Hepatocyte (in vitro differentiated cells): ENCODE measurements around the gene SLC1A1. TPM values are rescaled to one million over a fixed set of nuclear protein-coding genes. Genes with fewer than 3 reads are reported as not detected.

Source experiments
- DNase-seq: peaks from one replicate; pipeline ENCODE4 v3.0.0-alpha.2; 2016; ENCODE audit warnings: low spot score
- H2AFZ ChIP-seq: fragments of 200-600 bp; sonication (generic); 2 replicates; pipeline ENCODE4 v1.6.0; 2016; ENCODE audit warnings: antibody characterized with exemption, mild to moderate bottlenecking
- H3K27ac ChIP-seq: fragments of 200-600 bp; sonication (generic); 2 replicates; pipeline ENCODE4 v1.5.1; 2016; ENCODE audit warnings: mild to moderate bottlenecking
- H3K27me3 ChIP-seq: fragments of 200-600 bp; sonication (generic); 2 replicates; pipeline ENCODE4 v1.6.1; 2016
- H3K36me3 ChIP-seq: fragments of 200-600 bp; sonication (generic); replicated peaks from 2 replicates; pipeline ENCODE4 v1.5.1; 2016; ENCODE audit warnings: low read depth; ENCODE audit not compliant: insufficient read depth
- H3K4me1 ChIP-seq: fragments of 200-600 bp; sonication (generic); 2 replicates; pipeline ENCODE4 v1.5.1; 2016; ENCODE audit warnings: mild to moderate bottlenecking, moderate library complexity; ENCODE audit not compliant: insufficient read depth
- H3K4me2 ChIP-seq: fragments of 200-600 bp; sonication (generic); 2 replicates; pipeline ENCODE4 v1.6.0; 2016
- H3K4me3 ChIP-seq: fragments of 200-600 bp; sonication (generic); 2 replicates; pipeline ENCODE4 v1.5.1; 2016; ENCODE audit warnings: mild to moderate bottlenecking
- H3K79me2 ChIP-seq: fragments of 200-600 bp; sonication (generic); 2 replicates; pipeline ENCODE4 v1.6.0; 2017; ENCODE audit warnings: mild to moderate bottlenecking
- H3K9me2 ChIP-seq: fragments of 200-600 bp; sonication (generic); replicated peaks from 2 replicates; pipeline ENCODE4 v1.6.0; 2017; ENCODE audit warnings: mild to moderate bottlenecking; ENCODE audit not compliant: insufficient read depth
- H3K9me3 ChIP-seq: fragments of 200-600 bp; sonication (generic); 2 replicates; pipeline ENCODE4 v1.5.1; 2016; ENCODE audit warnings: low read depth, mild to moderate bottlenecking
- H4K20me1 ChIP-seq: fragments of 200-600 bp; sonication (generic); 2 replicates; pipeline ENCODE4 v1.6.0; 2016; ENCODE audit warnings: mild to moderate bottlenecking; ENCODE audit not compliant: insufficient read depth, poor library complexity, severe bottlenecking
- EZH2 ChIP-seq: fragments of 200-600 bp; sonication (generic); IDR thresholded peaks from 2 replicates; pipeline ENCODE4 v1.6.1; 2016; ENCODE audit warnings: antibody characterized with exemption, mild to moderate bottlenecking, borderline replicate concordance
- EZH2phosphoT487 ChIP-seq: fragments of 200-600 bp; sonication (generic); IDR thresholded peaks from one replicate; pipeline ENCODE4 v1.6.1; 2018; ENCODE audit warnings: antibody characterized with exemption, mild to moderate bottlenecking, low read depth, moderate library complexity; ENCODE audit not compliant: unreplicated experiment, severe bottlenecking
- WGBS: methylation state at CpG from one replicate; pipeline ENCODE4 v1.1.6; 2016; ENCODE audit warnings: low lambda C conversion rate; ENCODE audit errors: missing lambda C conversion rate; 5-methylcytosine and 5-hydroxymethylcytosine counted together
- polyA plus RNA-seq: library from polyadenylated mRNA; unstranded; fragments of >200 nt; fragmentation: Nextera tagmentation; extraction: Ambion mirVana; gene quantifications from 2 replicates; pipeline ENCODE4 v1.2.1, GENCODE V29; 2016
- total RNA-seq: library from RNA; depleted of rRNA; stranded (reverse); fragments of >200 nt; gene quantifications from 2 replicates; pipeline ENCODE4 v1.2.3, GENCODE V29; 2014
- TF ChIP-seq, protein P1 (sequence below): fragments of 200-600 bp; sonication (generic); IDR thresholded peaks from 2 replicates; pipeline ENCODE4 v1.5.1; 2016; ENCODE audit warnings: antibody characterized with exemption, mild to moderate bottlenecking; ENCODE audit not compliant: poor library complexity

The SLC1A1 gene
- total and polyA plus RNA-seq, 2 experiments from 2014 or later, result 36.1 to 50.7 TPM

DNA sequence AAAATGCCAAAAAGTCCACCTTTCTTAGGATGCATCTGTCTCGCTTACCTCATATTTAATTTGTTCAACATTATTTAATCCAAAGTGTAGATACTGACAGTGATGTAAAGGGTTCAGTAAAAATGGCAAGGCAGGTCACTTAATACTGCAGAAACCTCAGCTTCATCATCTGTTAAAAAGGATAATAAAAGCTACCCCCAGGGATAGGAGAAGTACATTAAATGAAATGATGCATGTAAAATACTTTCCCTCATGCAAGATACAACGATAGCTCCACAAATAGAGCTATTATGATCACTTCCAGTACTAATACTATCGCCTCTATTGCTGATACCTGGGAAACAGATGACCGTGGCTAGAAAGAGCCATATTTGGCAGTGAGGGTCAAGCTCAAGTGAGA, 82.9 kb downstream of the SLC1A1 start:
- no peak for DNase-seq
- H4K20me1 ChIP-seq, result no peaks in the 10 kb centered on the region
- H3K9me2 ChIP-seq, result no peaks in the 10 kb centered on the region
- no peak overlapping the region for H3K27ac ChIP-seq
- TF ChIP-seq EZH2phosphoT487 (no peak), EZH2 (no peak)
- TF ChIP-seq, protein P1, sequence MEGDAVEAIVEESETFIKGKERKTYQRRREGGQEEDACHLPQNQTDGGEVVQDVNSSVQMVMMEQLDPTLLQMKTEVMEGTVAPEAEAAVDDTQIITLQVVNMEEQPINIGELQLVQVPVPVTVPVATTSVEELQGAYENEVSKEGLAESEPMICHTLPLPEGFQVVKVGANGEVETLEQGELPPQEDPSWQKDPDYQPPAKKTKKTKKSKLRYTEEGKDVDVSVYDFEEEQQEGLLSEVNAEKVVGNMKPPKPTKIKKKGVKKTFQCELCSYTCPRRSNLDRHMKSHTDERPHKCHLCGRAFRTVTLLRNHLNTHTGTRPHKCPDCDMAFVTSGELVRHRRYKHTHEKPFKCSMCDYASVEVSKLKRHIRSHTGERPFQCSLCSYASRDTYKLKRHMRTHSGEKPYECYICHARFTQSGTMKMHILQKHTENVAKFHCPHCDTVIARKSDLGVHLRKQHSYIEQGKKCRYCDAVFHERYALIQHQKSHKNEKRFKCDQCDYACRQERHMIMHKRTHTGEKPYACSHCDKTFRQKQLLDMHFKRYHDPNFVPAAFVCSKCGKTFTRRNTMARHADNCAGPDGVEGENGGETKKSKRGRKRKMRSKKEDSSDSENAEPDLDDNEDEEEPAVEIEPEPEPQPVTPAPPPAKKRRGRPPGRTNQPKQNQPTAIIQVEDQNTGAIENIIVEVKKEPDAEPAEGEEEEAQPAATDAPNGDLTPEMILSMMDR, result no peak
- H3K4me3 ChIP-seq, result no peak overlapping the region
- H3K36me3 ChIP-seq, result no peaks in the 10 kb centered on the region
- no peaks in the 10 kb centered on the region for H3K27me3 ChIP-seq
- H2AFZ ChIP-seq, result no peak overlapping the region
- WGBS, result 82% methylated on average over 4 of the region's 4 CpGs
- no peaks in the 10 kb centered on the region for H3K9me3 ChIP-seq
- H3K79me2 ChIP-seq, result no peaks in the 10 kb centered on the region
- H3K4me2 ChIP-seq, result no peak overlapping the region
- H3K4me1 ChIP-seq, result no peaks in the 10 kb centered on the region

DNA sequence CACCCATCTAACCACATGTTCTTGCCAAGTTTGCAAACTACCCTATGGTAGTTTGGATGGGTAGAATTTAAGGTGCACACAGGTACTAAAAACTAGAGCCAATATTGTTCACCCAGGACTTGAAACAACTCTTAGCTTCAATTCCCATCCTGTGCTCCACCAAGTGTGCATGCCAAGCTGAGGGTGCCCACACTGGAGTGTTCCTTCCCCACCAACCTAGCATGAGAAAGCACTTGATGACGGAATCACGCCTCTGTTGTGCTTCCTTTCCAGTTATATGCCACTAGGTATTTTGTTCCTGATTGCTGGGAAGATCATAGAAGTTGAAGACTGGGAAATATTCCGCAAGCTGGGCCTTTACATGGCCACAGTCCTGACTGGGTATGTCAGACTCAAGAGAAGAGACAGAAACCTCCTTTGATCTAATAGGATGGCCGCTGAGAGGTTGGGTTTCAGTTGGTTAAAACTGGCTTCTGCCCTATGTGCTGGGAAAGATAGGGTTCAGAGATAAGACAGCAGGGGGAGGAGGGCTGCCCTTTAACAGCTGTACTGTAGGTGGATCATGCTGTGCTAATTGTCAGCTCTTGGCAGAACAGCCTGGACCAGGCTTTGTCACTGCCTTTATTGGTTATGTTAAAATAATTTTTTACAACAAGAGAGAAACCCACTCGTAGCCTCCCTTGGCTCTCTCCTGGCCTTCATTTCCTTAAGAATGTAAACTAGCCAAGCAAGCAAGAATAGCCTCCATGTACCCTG, 83.5 kb downstream of the SLC1A1 start:
- TF ChIP-seq EZH2 (no peak), EZH2phosphoT487 (no peak)
- TF ChIP-seq, protein P1, result no peak
- 83% methylated on average over 5 of the region's 5 CpGs for WGBS
- no peaks in the 10 kb centered on the region for H3K79me2 ChIP-seq
- no peak overlapping the region for H2AFZ ChIP-seq
- no peak overlapping the region for H3K4me3 ChIP-seq
- H3K4me2 ChIP-seq, result no peak overlapping the region
- H3K27me3 ChIP-seq, result no peaks in the 10 kb centered on the region
- H3K9me3 ChIP-seq, result no peaks in the 10 kb centered on the region
- H3K9me2 ChIP-seq, result no peaks in the 10 kb centered on the region
- H4K20me1 ChIP-seq, result no peaks in the 10 kb centered on the region
- H3K27ac ChIP-seq, result no peak overlapping the region
- no peaks in the 10 kb centered on the region for H3K4me1 ChIP-seq
- H3K36me3 ChIP-seq, result no peaks in the 10 kb centered on the region
- DNase-seq, result no peak

DNA sequence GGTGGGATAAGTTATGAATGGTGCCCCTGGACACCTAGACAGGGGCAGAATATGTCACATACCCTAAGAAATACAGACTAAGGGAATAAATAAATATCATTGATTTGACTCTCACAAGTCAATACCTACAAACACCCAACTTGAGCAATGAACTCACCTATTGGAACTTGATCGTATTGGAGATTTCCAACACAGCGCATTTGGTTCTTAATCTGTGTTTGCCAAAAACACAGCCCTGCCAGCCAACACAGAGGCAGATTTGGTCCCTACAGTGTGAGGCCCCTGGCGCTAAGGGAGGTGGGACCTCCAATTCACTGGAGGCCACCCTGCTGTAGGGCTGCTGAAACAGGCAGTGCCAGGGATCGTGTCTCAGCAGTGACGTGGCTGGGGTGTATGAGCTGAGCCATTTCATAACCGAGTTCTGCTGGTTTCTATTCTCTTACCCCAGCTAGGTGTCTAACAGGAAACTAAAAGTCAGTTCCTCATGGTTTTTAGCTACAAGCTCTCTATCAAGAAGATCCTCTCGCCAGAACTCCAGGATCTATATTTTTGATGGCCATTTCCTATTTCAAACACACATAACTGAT, 84.5 kb downstream of the SLC1A1 start:
- H4K20me1 ChIP-seq, result no peaks in the 10 kb centered on the region
- TF ChIP-seq EZH2phosphoT487, result no peak
- TF ChIP-seq EZH2, result no peak
- TF ChIP-seq, protein P1, result no peak
- H2AFZ ChIP-seq, result no peak overlapping the region
- no peaks in the 10 kb centered on the region for H3K9me2 ChIP-seq
- no peak overlapping the region for H3K27ac ChIP-seq
- H3K9me3 ChIP-seq, result no peaks in the 10 kb centered on the region
- H3K4me3 ChIP-seq, result no peak overlapping the region
- H3K36me3 ChIP-seq, result no peaks in the 10 kb centered on the region
- H3K27me3 ChIP-seq, result no peaks in the 10 kb centered on the region
- no peaks in the 10 kb centered on the region for H3K79me2 ChIP-seq
- H3K4me2 ChIP-seq, result no peak overlapping the region
- no peak for DNase-seq
- H3K4me1 ChIP-seq, result no peaks in the 10 kb centered on the region
- 92% methylated on average over 7 of the region's 7 CpGs for WGBS
